GM12878 (cell line): Measurements from ENCODE around the gene CYBC1. TPM values are rescaled to one million over a fixed set of nuclear protein-coding genes. Genes with fewer than 3 reads are reported as not detected.

Experiments
- BRCA1 ChIP-seq: IDR thresholded peaks from 2 replicates; pipeline ENCODE4 v1.6.1; 2011; ENCODE audit warnings: low read depth, low read length, improper control_type of control experiment
- CEBPZ ChIP-seq: fragments of 150-350 bp; IDR thresholded peaks from 2 replicates; pipeline ENCODE4 v1.6.1; 2016; ENCODE audit warnings: low read depth, low read length
- EGR1 ChIP-seq, 2 experiments: IDR thresholded peaks; 1 replicate in 1 of 2; 2 replicates in 1 of 2; pipeline ENCODE4 v1.6.1; 2011 to 2012; ENCODE audit warnings: low read depth in 2 of 2, low read length in 2 of 2, borderline replicate concordance in 1 of 2, mild to moderate bottlenecking in 1 of 2, moderate library complexity in 1 of 2
- IRF3 ChIP-seq: fragments of 450-650 bp; IDR thresholded peaks from 2 replicates; pipeline ENCODE4 v1.6.1; 2014; ENCODE audit warnings: mild to moderate bottlenecking
- MAX ChIP-seq: IDR thresholded peaks from 2 replicates; pipeline ENCODE4 v1.6.1; 2012; ENCODE audit warnings: low read depth, low read length, improper control_type of control experiment
- MTA2 ChIP-seq: fragments of 450-650 bp; IDR thresholded peaks from 2 replicates; pipeline ENCODE4 v1.6.1; 2016; ENCODE audit warnings: low read depth, mild to moderate bottlenecking, moderate library complexity
- NR2C2 ChIP-seq: IDR thresholded peaks from 2 replicates; pipeline ENCODE4 v1.6.1; 2011; ENCODE audit warnings: borderline replicate concordance, low read depth; ENCODE audit not compliant: control insufficient read depth, insufficient read length
- NR2F1 ChIP-seq: fragments of 450-650 bp; conservative IDR thresholded peaks from 2 replicates; pipeline ENCODE4 v1.6.1; 2017; ENCODE audit warnings: mild to moderate bottlenecking
- NRF1 ChIP-seq: conservative IDR thresholded peaks from 2 replicates; pipeline ENCODE4 v1.6.1; 2011; ENCODE audit warnings: mild to moderate bottlenecking, low read depth, low read length, improper control_type of control experiment
- PBX3 ChIP-seq: IDR thresholded peaks from 2 replicates; pipeline ENCODE4 v1.6.1; 2011; ENCODE audit warnings: mild to moderate bottlenecking, low read depth, low read length, moderate library complexity; ENCODE audit not compliant: insufficient replicate concordance
- RAD21 ChIP-seq: IDR thresholded peaks from 2 replicates; pipeline ENCODE4 v1.6.1; 2011; ENCODE audit warnings: mild to moderate bottlenecking, low read depth, low read length, moderate library complexity; ENCODE audit not compliant: insufficient read depth
- RELB ChIP-seq: fragments of 450-650 bp; IDR thresholded peaks from 2 replicates; pipeline ENCODE4 v1.6.1; 2017; ENCODE audit warnings: low read depth, mild to moderate bottlenecking, moderate library complexity
- RFX5 ChIP-seq: IDR thresholded peaks from 2 replicates; pipeline ENCODE4 v1.6.1; 2011; ENCODE audit warnings: low read depth, low read length, improper control_type of control experiment
- SMARCA5 ChIP-seq: fragments of 450-650 bp; IDR thresholded peaks from 2 replicates; pipeline ENCODE4 v1.6.1; 2017; ENCODE audit warnings: mild to moderate bottlenecking
- SREBF2 ChIP-seq: IDR thresholded peaks from 2 replicates; pipeline ENCODE4 v1.6.1; 2012; ENCODE audit warnings: mild to moderate bottlenecking, low read length
- SUPT20H ChIP-seq: IDR thresholded peaks from 2 replicates; pipeline ENCODE4 v1.6.1; 2011; ENCODE audit warnings: low read depth, mild to moderate bottlenecking, low read length, moderate library complexity, borderline replicate concordance; ENCODE audit not compliant: control insufficient read depth
- ZNF622 ChIP-seq: fragments of 450-650 bp; IDR thresholded peaks from 2 replicates; pipeline ENCODE4 v1.6.1; 2017; ENCODE audit warnings: mild to moderate bottlenecking, inconsistent platforms
- polyA plus RNA-seq, 11 experiments: library from polyadenylated mRNA; depleted of rRNA in 4 of 11; unstranded in 6 of 11; stranded (reverse) in 5 of 11; fragments of >200 nt; fragmentation: Nextera tagmentation in 4 of 11; fragmentation: Illumina TruSeq in 1 of 11; extraction: Ambion mirVana in 4 of 11; extraction: Trizol in 1 of 11; gene quantifications; 1 replicate in 1 of 11; 2 replicates in 10 of 11; pipeline versions ENCODE4 v1.2.1 to v1.2.3, GENCODE V29; 2011 to 2016; ENCODE audit warnings: inconsistent platforms in 2 of 11, missing spikeins in 2 of 11, low read depth in 1 of 11
- total RNA-seq, 4 experiments: library from RNA; depleted of rRNA in 3 of 4; stranded (reverse); fragments of >200 nt in 3 of 4; fragmentation: Illumina TruSeq in 1 of 4; extraction: Trizol in 1 of 4; gene quantifications; 2 replicates each; pipeline versions ENCODE4 v1.2.1 to v1.2.3, GENCODE V29; 2013 to 2021
- TF ChIP-seq, protein P1 (sequence below): fragments of 450-650 bp; IDR thresholded peaks from 2 replicates; pipeline ENCODE4 v1.6.1; 2016; ENCODE audit warnings: mild to moderate bottlenecking

CYBC1 gene
- total and polyA plus RNA-seq, 10 of the 15 experiments (the other 5 are each of a cell fraction or from before 2014, with no cell fraction given) = 4.2 to 162 (median 133) TPM

GRCh38 chr17:82457073-82457928 is 6.7 kb upstream of the CYBC1 start (continued):
- TF ChIP-seq MAX (no peak), CEBPZ (no peak), NR2F1 (no peak), EGR1 (IDR thresholded peaks at IDR 0.05; ENCODE audit: borderline replicate concordance in 1 of 2, low read depth in 2 of 2, low read length in 2 of 2) (no peak), SUPT20H (no peak), NRF1 (no peak), BRCA1 (no peak), IRF3 (no peak), ZNF622 (no peak), RELB (no peak), MTA2 (0 out of 2 replicates have a peak, but pooled peaks have one; percentile 38), NR2C2 (no peak), RFX5 (no peak), PBX3 (peak; percentile 34), SREBF2 (no peak), RAD21 (no peak), SMARCA5 (no peak)
- TF ChIP-seq, protein P1, sequence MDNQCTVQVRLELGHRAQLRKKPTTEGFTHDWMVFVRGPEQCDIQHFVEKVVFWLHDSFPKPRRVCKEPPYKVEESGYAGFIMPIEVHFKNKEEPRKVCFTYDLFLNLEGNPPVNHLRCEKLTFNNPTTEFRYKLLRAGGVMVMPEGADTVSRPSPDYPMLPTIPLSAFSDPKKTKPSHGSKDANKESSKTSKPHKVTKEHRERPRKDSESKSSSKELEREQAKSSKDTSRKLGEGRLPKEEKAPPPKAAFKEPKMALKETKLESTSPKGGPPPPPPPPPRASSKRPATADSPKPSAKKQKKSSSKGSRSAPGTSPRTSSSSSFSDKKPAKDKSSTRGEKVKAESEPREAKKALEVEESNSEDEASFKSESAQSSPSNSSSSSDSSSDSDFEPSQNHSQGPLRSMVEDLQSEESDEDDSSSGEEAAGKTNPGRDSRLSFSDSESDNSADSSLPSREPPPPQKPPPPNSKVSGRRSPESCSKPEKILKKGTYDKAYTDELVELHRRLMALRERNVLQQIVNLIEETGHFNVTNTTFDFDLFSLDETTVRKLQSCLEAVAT = peak; percentile 97
